ENCODE results near the gene CTSE. TPM values are rescaled to one million over a fixed set of nuclear protein-coding genes. Genes with fewer than 3 reads are reported as not detected.

The CTSE gene
- total RNA-seq, 1 donor from 2014 or later, result 0.20 TPM

DNA sequence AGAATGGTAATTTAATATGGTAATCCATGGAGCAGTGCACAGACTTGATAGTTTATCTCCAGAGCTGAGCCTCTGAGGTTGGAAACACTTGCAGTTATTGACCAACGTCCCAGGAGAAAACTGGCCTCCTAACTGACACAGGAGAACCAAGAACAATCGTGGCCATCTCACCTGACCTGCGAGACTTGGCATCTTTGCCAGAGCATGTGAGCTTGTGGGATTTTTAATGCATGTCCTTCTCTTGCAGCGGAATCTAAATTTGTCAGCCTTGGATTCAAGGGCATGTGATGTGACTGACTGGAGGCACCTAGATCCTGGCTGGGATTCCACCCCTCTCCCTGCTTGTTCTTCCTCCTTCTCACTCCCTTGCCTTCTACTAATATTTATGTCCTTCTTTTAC lies 52.6 kb downstream of the CTSE start:
- no peak for DNase-seq

DNA sequence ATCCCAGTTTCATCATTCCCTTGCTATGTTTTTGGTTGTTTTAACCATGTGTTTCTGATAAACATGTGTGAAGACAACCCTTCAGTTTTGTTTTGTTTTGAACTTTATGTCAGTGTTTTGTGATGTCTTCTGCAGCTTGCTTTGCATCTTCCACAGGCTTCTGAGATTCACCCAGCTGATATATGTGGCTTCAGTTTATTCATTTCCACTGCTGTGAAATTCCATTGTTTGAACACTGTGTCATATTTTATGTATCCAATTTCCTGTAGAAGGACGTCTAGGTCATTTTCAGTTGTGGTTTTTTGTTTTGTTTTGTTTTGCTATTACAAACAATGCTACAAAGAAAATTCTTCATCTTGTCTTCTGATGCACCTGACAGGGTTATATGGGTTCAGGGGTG lies 53.2 kb downstream of the CTSE start:
- DNase-seq, result peak; percentile 16

DNA sequence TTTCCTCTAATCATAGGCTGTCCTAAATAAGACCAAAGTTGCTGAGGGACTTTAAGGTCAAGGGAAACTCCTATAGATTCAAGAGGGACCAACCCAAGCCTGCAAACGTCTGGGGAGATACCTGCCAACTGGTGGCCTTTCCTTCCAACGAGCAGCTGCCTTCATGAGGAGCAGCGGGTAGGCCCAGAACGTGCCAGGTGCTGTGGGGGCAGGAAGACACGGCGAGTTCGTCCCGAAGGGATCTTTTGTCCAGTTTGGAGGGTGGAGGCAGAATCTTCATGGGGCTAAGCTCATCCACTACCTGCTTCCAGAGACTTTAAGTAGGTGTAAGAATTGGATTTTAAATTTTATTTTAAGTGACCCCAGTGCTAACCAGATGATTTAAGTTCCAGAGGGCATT lies 54.5 kb downstream of the CTSE start:
- DNase-seq, result no peak

DNA sequence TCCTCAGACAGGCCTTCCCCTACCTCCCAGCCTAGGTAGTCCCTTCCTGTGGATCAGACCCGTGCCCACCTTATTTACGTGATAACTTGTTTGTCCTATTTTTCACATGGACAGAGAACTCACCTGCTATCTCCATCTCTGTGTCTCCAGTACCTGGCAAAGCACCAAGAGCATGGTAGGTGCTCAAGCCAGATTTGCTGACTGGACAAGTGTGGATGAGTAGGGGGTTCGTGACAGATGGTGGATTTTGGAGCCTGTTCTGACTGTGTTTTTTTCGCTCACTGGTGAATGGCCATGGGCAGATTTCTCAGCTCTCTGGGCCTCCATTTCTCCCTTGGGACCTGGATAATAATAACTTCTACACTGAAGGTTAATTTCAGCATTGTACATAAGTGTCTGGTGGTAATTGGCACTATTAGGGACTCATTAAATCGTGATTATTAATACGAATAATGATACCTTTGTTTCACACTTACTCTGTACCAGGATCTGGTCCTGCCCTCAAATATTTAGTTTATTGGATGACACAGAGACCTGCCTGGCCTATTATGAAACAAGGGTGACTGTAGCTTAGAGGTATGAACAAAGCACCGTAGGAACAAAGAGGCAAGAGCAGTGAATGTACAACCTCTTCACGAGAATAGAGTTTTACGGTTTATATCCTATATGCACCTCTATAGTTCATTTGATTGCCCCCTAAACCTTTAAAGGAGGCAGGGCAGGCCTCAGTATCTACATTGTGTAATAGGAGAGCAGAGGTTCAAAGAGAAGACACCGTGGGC lies 56.0 kb downstream of the CTSE start:
- DNase-seq, result no peak

DNA sequence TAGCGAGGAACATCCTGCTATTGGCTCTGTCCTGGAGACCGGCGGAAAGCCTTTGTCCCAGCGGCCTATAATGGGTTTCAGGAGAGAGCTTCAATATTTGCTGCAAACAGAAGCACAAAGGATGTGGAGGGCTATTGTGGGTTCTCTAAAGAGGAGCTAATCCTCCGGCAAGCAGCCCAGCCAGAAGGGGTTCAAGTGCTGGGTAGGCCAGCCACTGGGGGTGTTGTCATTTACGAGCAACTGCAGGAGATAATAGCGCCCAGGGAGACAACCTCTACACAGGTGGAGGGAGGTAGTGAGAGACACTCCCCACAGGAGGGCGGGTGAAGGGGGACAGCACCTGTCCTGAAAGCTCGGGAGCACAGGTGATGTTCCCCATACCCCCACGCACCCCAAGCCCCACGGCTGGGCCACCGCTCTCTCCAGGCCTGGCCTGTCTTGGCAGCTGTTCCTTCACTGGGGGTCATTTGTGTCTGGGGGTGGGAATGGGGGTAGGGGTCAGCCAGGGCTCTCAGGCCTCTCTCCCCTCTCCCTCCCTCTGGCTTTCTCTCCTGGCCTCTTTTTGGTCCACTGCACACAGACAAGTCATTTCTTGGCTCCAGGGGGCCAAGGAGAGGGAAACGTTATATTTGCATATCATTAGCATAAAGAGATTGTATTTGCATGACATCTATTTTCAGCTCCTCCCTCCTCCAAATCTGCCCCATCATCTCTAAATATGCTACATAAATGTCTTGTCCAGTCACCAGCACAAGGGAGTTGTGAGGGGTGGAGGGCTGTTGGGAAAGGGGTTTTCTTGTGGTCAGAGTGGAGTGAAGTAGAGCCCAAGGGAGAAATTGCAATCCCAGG lies 58.4 kb downstream of the CTSE start:
- no peak for DNase-seq

DNA sequence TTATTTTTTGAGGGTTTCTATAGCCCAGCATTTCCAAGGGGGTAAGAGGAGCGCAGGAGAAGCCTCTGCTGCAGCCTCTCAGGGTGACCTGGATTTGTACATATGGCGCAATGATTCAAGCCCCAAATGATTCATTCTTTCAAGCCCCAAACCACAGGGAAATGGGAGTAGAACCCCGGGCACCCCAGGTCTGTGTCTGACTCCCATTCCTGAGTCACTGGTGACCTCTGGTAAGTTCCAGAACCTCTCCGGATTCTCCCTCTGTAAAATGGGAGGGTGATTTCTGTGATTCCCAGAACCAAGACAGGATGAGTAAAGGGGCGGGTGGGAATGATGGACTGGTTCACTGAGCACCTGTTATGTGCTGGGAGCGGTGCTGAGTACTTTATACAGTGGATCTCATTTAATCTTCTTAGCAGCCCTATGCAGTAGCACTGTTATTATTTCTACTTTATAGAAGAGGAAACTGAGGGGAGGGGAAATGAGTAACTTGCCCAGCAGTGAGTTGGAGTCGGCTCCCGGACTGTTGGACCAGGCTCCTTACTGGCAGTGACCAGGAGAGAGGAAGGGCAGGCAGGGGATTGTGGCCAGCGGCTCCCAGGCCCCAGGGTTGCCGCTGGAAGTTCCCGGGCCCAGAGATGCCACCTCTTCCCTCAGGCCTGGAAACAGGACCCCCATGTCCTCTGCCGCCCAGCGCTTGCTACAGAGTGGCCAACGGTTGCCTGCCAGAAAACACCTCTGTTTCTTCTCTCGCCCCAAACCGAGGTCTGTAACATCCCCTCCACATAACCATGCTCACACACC lies 60.1 kb downstream of the CTSE start:
- DNase-seq, result no peak

DNA sequence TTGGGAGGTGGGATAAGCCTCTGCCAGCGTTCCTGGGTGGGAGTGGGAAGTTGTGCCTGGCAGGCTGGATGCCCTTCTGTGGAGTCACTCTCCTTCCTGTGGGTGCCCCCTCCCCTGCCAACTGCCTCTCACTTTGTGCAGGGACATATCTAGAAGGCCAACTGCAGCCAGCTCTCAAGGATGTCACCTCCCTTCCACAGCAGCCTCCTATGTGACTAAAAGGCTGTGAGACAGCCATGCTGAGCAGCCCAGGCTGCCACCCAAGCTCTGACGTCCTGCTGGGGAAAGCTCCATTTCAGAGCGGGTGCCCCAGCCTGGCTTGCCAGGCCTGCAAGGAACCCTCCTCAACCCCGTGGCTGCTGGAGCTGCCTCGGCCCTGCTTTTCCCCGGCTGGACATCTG lies 60.9 kb downstream of the CTSE start:
- DNase-seq, result no peak

DNA sequence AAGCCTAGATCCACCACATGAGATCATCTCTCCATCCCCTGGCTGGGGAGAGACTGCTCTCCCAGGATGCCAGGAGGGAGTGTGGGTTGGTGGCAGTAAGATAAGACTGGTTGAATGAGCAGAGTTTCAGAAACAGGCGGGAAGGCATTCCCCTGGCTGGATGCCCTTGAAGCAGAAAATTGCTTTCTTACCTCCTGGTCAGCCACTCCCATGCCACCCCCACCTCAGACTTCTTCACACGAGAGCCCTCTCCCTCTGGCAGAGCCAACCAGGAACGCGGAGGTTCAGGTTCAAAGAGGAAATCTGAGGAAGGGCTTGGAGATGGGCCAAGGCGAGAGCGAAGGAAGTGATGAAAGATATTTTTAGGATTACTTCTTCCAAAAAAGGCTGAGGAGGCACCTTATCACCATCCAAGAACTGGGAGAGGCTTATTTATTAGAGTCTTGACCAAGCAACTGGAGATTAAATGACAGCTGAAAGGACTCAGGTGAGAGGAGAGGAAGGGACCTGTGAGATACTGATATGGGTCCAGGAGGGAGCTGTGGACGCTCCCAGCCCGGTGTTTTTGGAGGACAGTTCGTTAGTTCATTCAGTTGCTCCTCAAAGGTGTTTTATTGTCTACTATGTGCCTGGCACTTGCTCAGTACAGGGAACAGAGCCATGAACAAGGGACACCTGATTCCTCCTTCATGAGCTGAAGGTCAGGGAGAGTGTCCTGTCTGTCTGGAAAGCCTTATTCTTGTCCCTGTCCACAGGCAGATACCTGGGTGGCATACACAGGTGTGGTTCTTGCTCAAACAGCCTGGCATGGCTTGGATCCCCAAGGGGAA lies 61.5 kb downstream of the CTSE start:
- no peak for DNase-seq

DNA sequence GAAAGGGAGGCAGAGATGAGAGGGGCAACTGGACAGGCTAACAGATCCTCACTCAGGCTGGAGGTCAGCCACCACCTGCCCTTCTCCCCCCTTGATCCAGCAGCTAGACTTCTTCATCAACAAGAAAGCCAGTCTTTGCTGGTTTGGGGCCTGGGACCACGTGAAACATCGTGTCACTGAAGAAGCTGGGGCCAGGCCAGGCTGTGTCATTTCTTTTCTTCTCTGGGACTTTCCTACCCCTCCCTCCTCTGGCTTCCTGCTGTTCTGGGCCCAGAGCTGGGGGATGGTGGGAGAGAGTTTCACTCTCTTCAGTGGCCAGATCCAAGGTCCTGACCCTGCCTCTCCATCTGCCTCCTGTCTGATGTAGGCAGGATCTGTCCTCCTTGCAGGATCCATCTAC lies 62.3 kb downstream of the CTSE start:
- no peak for DNase-seq

DNA sequence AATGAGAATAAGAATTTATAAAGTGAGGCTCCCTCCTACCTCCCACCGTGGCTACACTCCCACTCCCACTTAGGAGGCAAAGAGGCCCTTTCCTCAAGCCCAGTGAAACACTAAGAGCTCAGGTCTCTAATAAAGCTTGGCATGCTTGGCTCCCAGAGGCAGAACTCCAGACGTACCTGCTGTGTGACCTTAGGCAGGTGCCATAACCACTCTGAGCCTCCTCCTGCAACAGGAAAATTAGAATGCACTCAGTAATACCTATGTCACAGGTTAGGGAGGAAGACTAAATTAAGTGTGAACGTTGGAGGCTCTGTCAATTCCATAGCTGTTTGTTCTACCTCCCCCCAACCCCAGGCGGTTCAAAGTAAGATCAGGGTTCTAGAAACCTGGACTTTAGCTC lies 63.9 kb downstream of the CTSE start:
- DNase-seq, result no peak

Other genes with a start within 250 kb of the CTSE start
- gene RAB29, start 248.4 kb downstream of the CTSE start, total RNA-seq, result 3.8 TPM
- gene SLC41A1, start 210.7 kb downstream of the CTSE start, total RNA-seq, result 7.6 TPM
- gene PM20D1, start 173.8 kb downstream of the CTSE start, total RNA-seq, result 0.39 TPM
- gene SLC26A9, start 80.4 kb downstream of the CTSE start, total RNA-seq, result 0.20 TPM
- gene RAB7B, start 20.5 kb downstream of the CTSE start, total RNA-seq, result 17.2 TPM
- 5.5 TPM for gene RHEX, start 29.3 kb upstream of the CTSE start, total RNA-seq
- not detected for gene AVPR1B, start 93.5 kb upstream of the CTSE start, total RNA-seq
- gene FAM72A, start 178.9 kb upstream of the CTSE start, total RNA-seq, result 2.8 TPM
- 63.4 TPM for gene SRGAP2, start 179.6 kb upstream of the CTSE start, total RNA-seq

Measured in skin of body (tissue), 2 donors.